CD14-positive monocyte (primary cell): ENCODE results near the gene CDC7. TPM values are rescaled to one million over a fixed set of nuclear protein-coding genes. Genes with fewer than 3 reads are reported as not detected.

ENCODE experiments used
- DNase-seq, 3 donors: peaks; one replicate each; pipeline ENCODE4 v3.0.0-alpha.2; 2011 to 2022
- H2AFZ ChIP-seq: 2 replicates; pipeline ENCODE4 v1.6.0; 2012; ENCODE audit warnings: mild to moderate bottlenecking, low read depth, low read length, inconsistent platforms; ENCODE audit not compliant: insufficient read depth, poor library complexity, severe bottlenecking
- H3K27ac ChIP-seq, 2 donors: 1 replicate in 1 of 2; 2 replicates in 1 of 2; pipeline ENCODE4 v1.5.1; 2012 to 2013; ENCODE audit warnings: low read length in 2 of 2, control low read depth in 1 of 2, inconsistent platforms in 1 of 2, low read depth in 1 of 2, mild to moderate bottlenecking in 1 of 2
- H3K27me3 ChIP-seq, 2 donors: one replicate each; pipeline versions ENCODE4 v1.6.0 to v1.6.1; 2011 to 2013; ENCODE audit warnings: low read length in 2 of 2; ENCODE audit not compliant: control insufficient read depth in 2 of 2, insufficient read depth in 2 of 2
- H3K36me3 ChIP-seq, 2 donors: replicated peaks in 1 of 2; 1 replicate in 1 of 2; 2 replicates in 1 of 2; pipeline versions ENCODE4 v1.5.1 to v1.6.1; 2012 to 2013; ENCODE audit warnings: low read length in 2 of 2, control low read depth in 1 of 2, inconsistent platforms in 1 of 2, mild to moderate bottlenecking in 1 of 2; ENCODE audit not compliant: insufficient read depth in 2 of 2, control insufficient read depth in 1 of 2
- H3K4me1 ChIP-seq, 2 donors: 1 replicate in 1 of 2; 2 replicates in 1 of 2; pipeline versions ENCODE4 v1.5.1 to v1.6.1; 2012 to 2013; ENCODE audit warnings: low read length in 2 of 2, control low read depth in 1 of 2, inconsistent platforms in 1 of 2, mild to moderate bottlenecking in 1 of 2, moderate library complexity in 1 of 2; ENCODE audit not compliant: insufficient read depth in 2 of 2, control insufficient read depth in 1 of 2
- H3K4me2 ChIP-seq: replicated peaks from 2 replicates; pipeline ENCODE3; 2012; ENCODE audit warnings: low read length, moderate library complexity, mild to moderate bottlenecking; ENCODE audit not compliant: poor library complexity, severe bottlenecking; ENCODE audit errors: extremely low read depth
- H3K4me3 ChIP-seq, 3 experiments: fragments of 200-600 bp in 1 of 3; sonication (generic) in 1 of 3; replicated peaks in 1 of 3; 1 replicate in 2 of 3; 2 replicates in 1 of 3; pipeline ENCODE4 v1.5.1; 2011 to 2013; ENCODE audit warnings: low read length in 3 of 3, mild to moderate bottlenecking in 3 of 3, control low read depth in 2 of 3, low read depth in 2 of 3, inconsistent platforms in 1 of 3, moderate library complexity in 1 of 3
- H3K79me2 ChIP-seq: 2 replicates; pipeline ENCODE4 v1.6.0; 2012; ENCODE audit warnings: mild to moderate bottlenecking, control low read depth, inconsistent platforms, low read length, moderate library complexity; ENCODE audit not compliant: insufficient read depth
- H3K9ac ChIP-seq: 2 replicates; pipeline ENCODE4 v1.6.0; 2017; ENCODE audit warnings: low read length, mild to moderate bottlenecking; ENCODE audit not compliant: insufficient read depth, poor library complexity, severe bottlenecking
- H3K9me3 ChIP-seq, 2 donors: replicated peaks in 1 of 2; 1 replicate in 1 of 2; 2 replicates in 1 of 2; pipeline versions ENCODE4 v1.5.1 to v1.6.1; 2012 to 2013; ENCODE audit warnings: low read length in 2 of 2, control low read depth in 1 of 2; ENCODE audit not compliant: control insufficient read depth in 1 of 2, insufficient read depth in 1 of 2
- H4K20me1 ChIP-seq: 2 replicates; pipeline ENCODE4 v1.6.0; 2012; ENCODE audit warnings: mild to moderate bottlenecking, low read length, control low read depth, moderate library complexity; ENCODE audit not compliant: insufficient read depth
- H3K27ac Mint-ChIP-seq, 7 donors: one replicate each; pipeline ENCODE4 v1.8.0; 2020; ENCODE audit warnings: mild to moderate bottlenecking in 7 of 7, mixed read lengths in 7 of 7, moderate library complexity in 6 of 7, inconsistent platforms in 2 of 7
- H3K27me3 Mint-ChIP-seq, 3 donors: one replicate each; pipeline ENCODE4 v1.8.0; 2021 to 2022; ENCODE audit warnings: low read depth in 3 of 3, mild to moderate bottlenecking in 3 of 3, mixed read lengths in 3 of 3, moderate library complexity in 3 of 3, inconsistent platforms in 1 of 3
- H3K36me3 Mint-ChIP-seq, 2 donors: one replicate each; pipeline ENCODE4 v1.8.0; 2020; ENCODE audit warnings: mixed read lengths in 2 of 2, inconsistent platforms in 1 of 2, mild to moderate bottlenecking in 1 of 2
- H3K4me1 Mint-ChIP-seq: one replicate; pipeline ENCODE4 v1.8.0; 2020; ENCODE audit warnings: mild to moderate bottlenecking, mixed read lengths
- H3K4me3 Mint-ChIP-seq, 2 donors: one replicate each; pipeline ENCODE4 v1.8.0; 2020; ENCODE audit warnings: mild to moderate bottlenecking in 2 of 2, mixed read lengths in 2 of 2, moderate library complexity in 1 of 2
- H3K9me3 Mint-ChIP-seq, 7 donors: one replicate each; pipeline ENCODE4 v1.8.0; 2020 to 2022; ENCODE audit warnings: mixed read lengths in 7 of 7, mild to moderate bottlenecking in 6 of 7, moderate library complexity in 6 of 7, inconsistent platforms in 2 of 7
- CTCF ChIP-seq: fragments of 200-600 bp; IDR thresholded peaks from one replicate; pipeline ENCODE4 v1.8.0; 2022; ENCODE audit warnings: antibody characterized with exemption, mild to moderate bottlenecking
- WGBS: methylation state at CpG from one replicate; pipeline ENCODE4 v1.1.5; 2013; ENCODE audit warnings: missing lambda C conversion rate; ENCODE audit not compliant: insufficient coverage; 5-methylcytosine and 5-hydroxymethylcytosine counted together
- intact Hi-C, 2 donors: fragments of 100-400 bp; cut with micrococcal nuclease; formaldehyde crosslinking; loops; one replicate each; pipeline versions ENCODE4 v1.15.0 to v1.15.1; 2023
- polyA plus RNA-seq, 3 donors: library from polyadenylated mRNA; depleted of rRNA in 1 of 3; unstranded in 2 of 3; stranded (reverse) in 1 of 3; fragments of 300-500 nt in 2 of 3; fragments of >200 nt in 1 of 3; fragmentation: Illumina TruSeq in 2 of 3; gene quantifications; 1 replicate in 2 of 3; 2 replicates in 1 of 3; pipeline ENCODE4 v1.2.3, GENCODE V29; 2012 to 2021

CDC7 gene
- polyA plus RNA-seq, 3 donors: 1.5 to 2.3 (median 1.5) TPM

- intact Hi-C loops: no loop called here
- Histone ChIP-seq H3K27ac (no peak overlapping the region), H3K36me3 (no peaks in the 10 kb centered on the region), H3K4me1 (no peaks in the 10 kb centered on the region), H3K9me3 (no peaks in the 10 kb centered on the region), H3K4me3 (no peak overlapping the region), H3K4me2 (no peak overlapping the region), H3K27me3 (no peaks in the 10 kb centered on the region), H3K79me2 (no peaks in the 10 kb centered on the region), H2AFZ (no peak overlapping the region), H4K20me1 (no peaks in the 10 kb centered on the region), H3K9ac (no peak overlapping the region)
- Mint-ChIP-seq H3K9me3 (peaks cover 0 to 4% (median 0%) of the 10 kb centered on the region in 7 donors), H3K27ac (no peak overlapping the region), H3K4me1 (no peaks in the 10 kb centered on the region), H3K4me3 (no peak overlapping the region), H3K27me3 (no peaks in the 10 kb centered on the region), H3K36me3 (no peaks in the 10 kb centered on the region)
- TF ChIP-seq CTCF: no peak
- WGBS: 80% methylated on average over 1 of the region's 2 CpGs
- DNase-seq: no peak
Measured at GRCh38 chr1:91476533-91477217, 24.0 kb upstream of the CDC7 start.

- H3K9me3 Mint-ChIP-seq: peaks cover 3 to 12% (median 10%) of the 10 kb centered on the region in 7 donors
- H3K4me3 Mint-ChIP-seq: no peak overlapping the region
- Histone ChIP-seq H3K9me3 (peaks cover 0 to 11% of the 10 kb centered on the region in 2 donors), H4K20me1 (no peaks in the 10 kb centered on the region), H3K36me3 (no peaks in the 10 kb centered on the region), H2AFZ (no peak overlapping the region), H3K4me1 (no peaks in the 10 kb centered on the region), H3K27ac (no peak overlapping the region), H3K27me3 (no peaks in the 10 kb centered on the region), H3K79me2 (no peaks in the 10 kb centered on the region), H3K9ac (no peak overlapping the region), H3K4me3 (no peak overlapping the region), H3K4me2 (no peak overlapping the region)
- H3K27me3 Mint-ChIP-seq: peaks cover 0 to 2% (median 2%) of the 10 kb centered on the region in 3 donors
- no peak for TF ChIP-seq CTCF
- H3K27ac Mint-ChIP-seq: no peak overlapping the region
- DNase-seq: no peak
- H3K36me3 Mint-ChIP-seq: no peaks in the 10 kb centered on the region
- WGBS: no CpG with 5 or more reads among the region's 3 CpGs
- peaks cover 4% of the 10 kb centered on the region for H3K4me1 Mint-ChIP-seq
- intact Hi-C loops: no loop called here
Measured at GRCh38 chr1:91487469-91487868, 13.2 kb upstream of the CDC7 start.
